Uterus (tissue), 4 donors: Measurements from ENCODE around the gene IL23R. TPM values are rescaled to one million over a fixed set of nuclear protein-coding genes. Genes with fewer than 3 reads are reported as not detected.

ENCODE experiments used
- DNase-seq, 2 donors: peaks; one replicate each; pipeline ENCODE4 v3.0.0-alpha.2; 2019 to 2020
- H3K27ac ChIP-seq, 2 donors: fragments of 200-600 bp; sonication (generic); 1 replicate in 1 of 2; 2 replicates in 1 of 2; pipeline ENCODE4 v1.5.1; 2016 to 2018
- H3K27me3 ChIP-seq, 2 donors: fragments of 200-600 bp; sonication (generic); one replicate each; pipeline ENCODE4 v1.5.1; 2018 to 2019; ENCODE audit warnings: control low read depth in 1 of 2
- H3K36me3 ChIP-seq, 2 donors: fragments of 200-600 bp; sonication (generic); one replicate each; pipeline ENCODE4 v1.5.1; 2019; ENCODE audit warnings: control low read depth in 1 of 2
- H3K4me1 ChIP-seq, 2 donors: fragments of 200-600 bp; sonication (generic); one replicate each; pipeline ENCODE4 v1.5.1; 2018 to 2019; ENCODE audit warnings: control low read depth in 1 of 2
- H3K4me3 ChIP-seq, 2 donors: fragments of 200-600 bp; sonication (generic); 1 replicate in 1 of 2; 2 replicates in 1 of 2; pipeline ENCODE4 v1.5.1; 2018 to 2019; ENCODE audit warnings: mild to moderate bottlenecking in 1 of 2
- H3K9me3 ChIP-seq, 2 donors: fragments of 200-600 bp; sonication (generic); one replicate each; pipeline ENCODE4 v1.5.1; 2019; ENCODE audit warnings: control low read depth in 1 of 2
- POLR2A ChIP-seq, 2 donors: fragments of 450-650 bp; IDR thresholded peaks; one replicate each; pipeline ENCODE4 v1.6.1; 2016; ENCODE audit warnings: antibody characterized with exemption in 2 of 2, mild to moderate bottlenecking in 1 of 2, moderate library complexity in 1 of 2
- intact Hi-C: fragments of 100-400 bp; cut with DNase I; formaldehyde crosslinking; loops from one replicate; pipeline ENCODE4 v1.15.1; 2023; ENCODE audit warnings: low total_unique reads
- total RNA-seq, 4 donors: library from RNA; depleted of rRNA in 3 of 4; stranded (reverse); fragments of >200 nt in 3 of 4; gene quantifications; one replicate each; pipeline versions ENCODE4 v1.1.0 to v1.2.4, GENCODE V29; 2014 to 2023
- TF ChIP-seq, protein P1 (sequence below), 4 experiments: fragments of 200-600 bp in 2 of 4; fragments of 450-650 bp in 2 of 4; sonication (generic) in 2 of 4; IDR thresholded peaks; one replicate each; pipeline ENCODE4 v1.5.1; 2016 to 2019; ENCODE audit warnings: antibody characterized with exemption in 4 of 4, mild to moderate bottlenecking in 2 of 4, moderate library complexity in 1 of 4
- donor health status: DM: yes; HTN: yes; CAD: no.

IL23R gene
- total RNA-seq, 4 donors from 2014 or later: 0.21 TPM; not detected in 3

DNA sequence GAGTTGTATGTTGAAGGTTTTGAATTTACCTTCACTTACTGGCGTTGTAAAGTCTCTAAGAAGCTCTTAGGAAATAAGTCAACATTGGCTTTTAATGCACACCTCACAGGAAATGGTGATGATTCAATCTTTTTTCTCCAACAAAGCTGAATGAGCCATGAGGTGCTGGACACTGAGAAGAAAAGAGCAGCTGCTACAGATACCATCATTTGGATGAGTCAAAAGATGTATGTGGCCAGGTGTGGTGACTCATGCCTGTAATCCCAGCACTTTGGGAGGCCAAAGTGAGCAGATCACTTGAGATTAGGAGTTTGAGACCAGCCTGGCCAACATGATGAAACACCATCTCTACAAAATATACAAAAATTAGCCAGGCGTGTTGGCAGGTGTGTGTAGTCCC, 3.3 kb upstream of the IL23R start:
- Histone ChIP-seq H3K4me3 (no peak overlapping the region), H3K4me1 (no peaks in the 10 kb centered on the region), H3K9me3 (no peaks in the 10 kb centered on the region), H3K27me3 (no peaks in the 10 kb centered on the region), H3K27ac (no peak overlapping the region), H3K36me3 (no peaks in the 10 kb centered on the region)
- TF ChIP-seq, protein P1, sequence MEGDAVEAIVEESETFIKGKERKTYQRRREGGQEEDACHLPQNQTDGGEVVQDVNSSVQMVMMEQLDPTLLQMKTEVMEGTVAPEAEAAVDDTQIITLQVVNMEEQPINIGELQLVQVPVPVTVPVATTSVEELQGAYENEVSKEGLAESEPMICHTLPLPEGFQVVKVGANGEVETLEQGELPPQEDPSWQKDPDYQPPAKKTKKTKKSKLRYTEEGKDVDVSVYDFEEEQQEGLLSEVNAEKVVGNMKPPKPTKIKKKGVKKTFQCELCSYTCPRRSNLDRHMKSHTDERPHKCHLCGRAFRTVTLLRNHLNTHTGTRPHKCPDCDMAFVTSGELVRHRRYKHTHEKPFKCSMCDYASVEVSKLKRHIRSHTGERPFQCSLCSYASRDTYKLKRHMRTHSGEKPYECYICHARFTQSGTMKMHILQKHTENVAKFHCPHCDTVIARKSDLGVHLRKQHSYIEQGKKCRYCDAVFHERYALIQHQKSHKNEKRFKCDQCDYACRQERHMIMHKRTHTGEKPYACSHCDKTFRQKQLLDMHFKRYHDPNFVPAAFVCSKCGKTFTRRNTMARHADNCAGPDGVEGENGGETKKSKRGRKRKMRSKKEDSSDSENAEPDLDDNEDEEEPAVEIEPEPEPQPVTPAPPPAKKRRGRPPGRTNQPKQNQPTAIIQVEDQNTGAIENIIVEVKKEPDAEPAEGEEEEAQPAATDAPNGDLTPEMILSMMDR (IDR thresholded peaks at IDR 0.05): no peak
- no peak for TF ChIP-seq POLR2A (IDR thresholded peaks at IDR 0.05)
- no peak for DNase-seq
- intact Hi-C loops: no loop called here

- no peak for DNase-seq
- Histone ChIP-seq H3K27ac (no peak overlapping the region), H3K36me3 (no peaks in the 10 kb centered on the region), H3K9me3 (no peaks in the 10 kb centered on the region), H3K4me3 (no peak overlapping the region), H3K4me1 (no peaks in the 10 kb centered on the region), H3K27me3 (no peaks in the 10 kb centered on the region)
- no peak for TF ChIP-seq POLR2A (IDR thresholded peaks at IDR 0.05)
- TF ChIP-seq, protein P1 (IDR thresholded peaks at IDR 0.05): no peak
- intact Hi-C loops: no loop called here
Measured at GRCh38 chr1:67165468-67166041, 699 bp upstream of the IL23R start.

DNA sequence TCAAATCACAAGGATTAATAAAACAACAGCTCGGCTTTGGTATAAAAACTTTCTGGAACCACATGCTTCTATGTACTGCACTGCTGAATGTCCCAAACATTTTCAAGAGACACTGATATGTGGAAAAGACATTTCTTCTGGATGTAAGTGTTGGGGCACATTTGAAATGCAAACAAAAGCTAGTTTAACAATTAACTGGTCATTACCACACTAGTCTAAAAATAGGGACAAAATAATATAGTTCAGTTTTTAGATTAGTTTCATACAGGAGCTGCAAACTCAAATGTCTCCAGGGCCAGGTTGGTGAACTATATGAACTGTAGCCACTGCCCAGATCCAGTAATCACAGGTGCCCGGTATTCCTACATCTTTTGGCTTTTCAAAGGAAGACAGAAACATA, 3.2 kb downstream of the IL23R start:
- Histone ChIP-seq H3K9me3 (no peaks in the 10 kb centered on the region), H3K4me1 (no peaks in the 10 kb centered on the region), H3K4me3 (no peak overlapping the region), H3K27ac (no peak overlapping the region), H3K27me3 (no peaks in the 10 kb centered on the region), H3K36me3 (no peaks in the 10 kb centered on the region)
- TF ChIP-seq, protein P1 (IDR thresholded peaks at IDR 0.05): no peak
- intact Hi-C loops: no loop called here
- no peak for DNase-seq

DNA sequence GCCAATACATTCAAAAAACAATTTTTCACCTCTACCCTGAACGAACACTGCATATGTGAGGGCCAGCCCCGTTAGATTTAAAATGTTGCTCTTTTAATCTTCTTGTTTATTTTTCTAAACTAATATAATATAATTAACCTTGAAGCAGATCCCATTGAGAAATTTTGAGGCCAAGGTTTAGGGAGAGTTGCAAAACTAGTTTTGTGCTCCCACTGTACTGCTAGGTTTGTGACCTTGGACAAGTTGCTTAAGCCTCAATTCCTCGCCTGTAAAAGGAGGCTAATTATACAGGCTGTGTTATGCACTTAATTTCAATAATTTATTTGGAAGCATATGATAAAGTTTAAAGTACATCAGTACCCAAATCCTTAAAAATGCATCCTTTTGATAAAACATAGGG, 3.7 kb downstream of the IL23R start:
- Histone ChIP-seq H3K4me3 (no peak overlapping the region), H3K27me3 (no peaks in the 10 kb centered on the region), H3K4me1 (no peaks in the 10 kb centered on the region), H3K9me3 (no peaks in the 10 kb centered on the region), H3K27ac (no peak overlapping the region), H3K36me3 (no peaks in the 10 kb centered on the region)
- no peak for DNase-seq
- TF ChIP-seq, protein P1 (IDR thresholded peaks at IDR 0.05): no peak
- TF ChIP-seq POLR2A (IDR thresholded peaks at IDR 0.05): no peak
- intact Hi-C loops: no loop called here

DNA sequence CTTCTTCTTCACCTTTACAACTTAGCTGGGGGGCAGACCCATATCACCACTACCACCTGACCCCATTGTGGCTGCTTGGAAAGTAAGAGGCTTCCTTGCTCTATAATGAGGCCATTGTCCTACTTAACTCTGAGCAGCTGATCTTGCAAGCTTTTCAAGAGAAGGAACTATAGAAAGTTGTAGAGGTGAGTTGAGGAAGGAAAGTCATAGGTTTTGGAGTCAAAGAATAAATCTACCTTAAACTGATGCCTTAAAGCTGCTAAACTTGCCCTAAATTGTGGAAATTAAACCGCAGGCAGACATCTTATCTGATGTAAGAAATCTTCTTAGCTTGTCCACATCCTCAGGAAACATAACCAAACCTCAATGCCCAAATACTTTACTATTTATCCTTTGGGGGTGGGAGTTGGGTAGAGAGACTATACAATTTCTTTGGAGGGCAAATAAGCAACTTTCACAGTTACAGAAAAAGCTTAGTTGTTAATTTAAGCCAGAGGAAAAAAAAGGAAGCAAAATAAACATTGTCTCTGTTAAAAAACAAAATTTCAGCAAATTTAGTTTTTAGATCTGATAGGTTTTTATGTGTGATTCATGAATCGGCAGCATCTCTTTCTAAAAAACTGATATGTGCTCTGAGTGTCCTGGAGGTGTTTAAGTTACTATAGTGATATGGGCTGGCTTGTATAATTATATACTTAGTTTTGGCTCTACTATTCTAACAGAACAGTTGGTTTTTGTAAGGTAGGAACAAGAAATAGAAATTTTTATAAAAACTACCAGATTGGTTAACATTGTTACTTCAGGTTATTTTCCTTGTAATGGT, 4.7 kb downstream of the IL23R start:
- Histone ChIP-seq H3K27me3 (no peaks in the 10 kb centered on the region), H3K4me1 (no peaks in the 10 kb centered on the region), H3K27ac (no peak overlapping the region), H3K36me3 (no peaks in the 10 kb centered on the region), H3K4me3 (no peak overlapping the region), H3K9me3 (no peaks in the 10 kb centered on the region)
- intact Hi-C loops: no loop called here
- DNase-seq: no peak
- TF ChIP-seq POLR2A (IDR thresholded peaks at IDR 0.05): no peak
- TF ChIP-seq, protein P1 (IDR thresholded peaks at IDR 0.05): no peak
